K562 (cell line): Measurements from ENCODE around the gene GALNT17.

Experiments used
- ERF ChIP-seq: fragments of 450-650 bp; formaldehyde crosslinking; IDR thresholded peaks from 2 replicates; pipeline ENCODE4 v1.4.0; 2020; ENCODE audit warnings: mild to moderate bottlenecking, mixed read lengths
- HDAC2 ChIP-seq: fragments of 450-650 bp; IDR thresholded peaks from 2 replicates; pipeline ENCODE4 v1.6.1; 2016; ENCODE audit warnings: mild to moderate bottlenecking
- LEF1 ChIP-seq: fragments of 450-650 bp; IDR thresholded peaks from 2 replicates; pipeline ENCODE4 v1.6.1; 2016; ENCODE audit warnings: mild to moderate bottlenecking
- POLR2A ChIP-seq: fragments of 450-650 bp; conservative IDR thresholded peaks from 2 replicates; pipeline ENCODE4 v1.6.1; 2016
- ZFP1 ChIP-seq: fragments of 450-650 bp; formaldehyde crosslinking; IDR thresholded peaks from 2 replicates; pipeline ENCODE4 v1.4.0; 2020; ENCODE audit warnings: mild to moderate bottlenecking, mixed read lengths
- TF ChIP-seq, protein P1 (sequence below), 2 experiments: fragments of 450-650 bp; formaldehyde crosslinking in 1 of 2; IDR thresholded peaks; 2 replicates each; pipeline versions ENCODE4 v1.4.0 to v1.6.1; 2014 to 2020; ENCODE audit warnings: mild to moderate bottlenecking in 2 of 2, borderline replicate concordance in 1 of 2, low read depth in 1 of 2
- TF ChIP-seq, protein P2 (sequence below): sonication (generic); formaldehyde crosslinking; IDR thresholded peaks from 2 replicates; pipeline ENCODE4 v1.9.0; 2022; ENCODE audit warnings: mild to moderate bottlenecking, missing genetic modification reagents
- TF ChIP-seq, protein P3 (sequence below): sonication (generic); formaldehyde crosslinking; IDR thresholded peaks from 2 replicates; pipeline ENCODE4 v1.4.0; 2020; ENCODE audit warnings: mild to moderate bottlenecking, missing genetic modification reagents
- TF ChIP-seq, protein P4 (sequence below): sonication (generic); formaldehyde crosslinking; IDR thresholded peaks from 2 replicates; pipeline ENCODE4 v1.8.1; 2023; ENCODE audit warnings: mild to moderate bottlenecking, missing genetic modification reagents

DNA sequence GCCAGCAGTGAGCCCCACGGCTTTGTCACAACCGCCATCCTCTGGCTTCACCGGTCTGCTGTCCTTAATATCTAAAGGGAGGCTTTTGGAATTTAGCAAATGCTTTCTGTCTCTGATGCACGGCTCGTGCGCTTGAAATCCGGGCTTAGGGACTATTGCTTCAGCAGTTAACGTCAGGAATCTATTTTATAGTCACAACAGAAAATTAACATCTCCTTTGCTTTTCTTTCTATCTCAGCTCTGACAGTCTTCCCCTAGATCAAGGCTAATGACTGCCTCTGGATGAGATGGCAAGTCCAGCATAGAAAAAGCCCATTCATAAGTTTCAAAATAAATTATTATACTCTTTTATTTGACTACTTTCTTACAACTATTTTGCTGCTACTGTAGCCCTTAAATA lies 423.8 kb downstream of the GALNT17 start:
- TF ChIP-seq, protein P1, sequence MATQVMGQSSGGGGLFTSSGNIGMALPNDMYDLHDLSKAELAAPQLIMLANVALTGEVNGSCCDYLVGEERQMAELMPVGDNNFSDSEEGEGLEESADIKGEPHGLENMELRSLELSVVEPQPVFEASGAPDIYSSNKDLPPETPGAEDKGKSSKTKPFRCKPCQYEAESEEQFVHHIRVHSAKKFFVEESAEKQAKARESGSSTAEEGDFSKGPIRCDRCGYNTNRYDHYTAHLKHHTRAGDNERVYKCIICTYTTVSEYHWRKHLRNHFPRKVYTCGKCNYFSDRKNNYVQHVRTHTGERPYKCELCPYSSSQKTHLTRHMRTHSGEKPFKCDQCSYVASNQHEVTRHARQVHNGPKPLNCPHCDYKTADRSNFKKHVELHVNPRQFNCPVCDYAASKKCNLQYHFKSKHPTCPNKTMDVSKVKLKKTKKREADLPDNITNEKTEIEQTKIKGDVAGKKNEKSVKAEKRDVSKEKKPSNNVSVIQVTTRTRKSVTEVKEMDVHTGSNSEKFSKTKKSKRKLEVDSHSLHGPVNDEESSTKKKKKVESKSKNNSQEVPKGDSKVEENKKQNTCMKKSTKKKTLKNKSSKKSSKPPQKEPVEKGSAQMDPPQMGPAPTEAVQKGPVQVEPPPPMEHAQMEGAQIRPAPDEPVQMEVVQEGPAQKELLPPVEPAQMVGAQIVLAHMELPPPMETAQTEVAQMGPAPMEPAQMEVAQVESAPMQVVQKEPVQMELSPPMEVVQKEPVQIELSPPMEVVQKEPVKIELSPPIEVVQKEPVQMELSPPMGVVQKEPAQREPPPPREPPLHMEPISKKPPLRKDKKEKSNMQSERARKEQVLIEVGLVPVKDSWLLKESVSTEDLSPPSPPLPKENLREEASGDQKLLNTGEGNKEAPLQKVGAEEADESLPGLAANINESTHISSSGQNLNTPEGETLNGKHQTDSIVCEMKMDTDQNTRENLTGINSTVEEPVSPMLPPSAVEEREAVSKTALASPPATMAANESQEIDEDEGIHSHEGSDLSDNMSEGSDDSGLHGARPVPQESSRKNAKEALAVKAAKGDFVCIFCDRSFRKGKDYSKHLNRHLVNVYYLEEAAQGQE (IDR thresholded peaks at IDR 0.05; ENCODE audit: borderline replicate concordance) = no peak
- TF ChIP-seq, protein P1 (CRISPR knock-in tag; IDR thresholded peaks at IDR 0.05; ENCODE audit: low read depth) = no peak
- TF ChIP-seq, protein P2, sequence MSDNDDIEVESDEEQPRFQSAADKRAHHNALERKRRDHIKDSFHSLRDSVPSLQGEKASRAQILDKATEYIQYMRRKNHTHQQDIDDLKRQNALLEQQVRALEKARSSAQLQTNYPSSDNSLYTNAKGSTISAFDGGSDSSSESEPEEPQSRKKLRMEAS (CRISPR knock-in tag) = no peak
- TF ChIP-seq HDAC2 (no peak), ZFP1 (no peak), LEF1 (no peak), ERF (CRISPR knock-in tag) (no peak), POLR2A (no peak)
- TF ChIP-seq, protein P3, sequence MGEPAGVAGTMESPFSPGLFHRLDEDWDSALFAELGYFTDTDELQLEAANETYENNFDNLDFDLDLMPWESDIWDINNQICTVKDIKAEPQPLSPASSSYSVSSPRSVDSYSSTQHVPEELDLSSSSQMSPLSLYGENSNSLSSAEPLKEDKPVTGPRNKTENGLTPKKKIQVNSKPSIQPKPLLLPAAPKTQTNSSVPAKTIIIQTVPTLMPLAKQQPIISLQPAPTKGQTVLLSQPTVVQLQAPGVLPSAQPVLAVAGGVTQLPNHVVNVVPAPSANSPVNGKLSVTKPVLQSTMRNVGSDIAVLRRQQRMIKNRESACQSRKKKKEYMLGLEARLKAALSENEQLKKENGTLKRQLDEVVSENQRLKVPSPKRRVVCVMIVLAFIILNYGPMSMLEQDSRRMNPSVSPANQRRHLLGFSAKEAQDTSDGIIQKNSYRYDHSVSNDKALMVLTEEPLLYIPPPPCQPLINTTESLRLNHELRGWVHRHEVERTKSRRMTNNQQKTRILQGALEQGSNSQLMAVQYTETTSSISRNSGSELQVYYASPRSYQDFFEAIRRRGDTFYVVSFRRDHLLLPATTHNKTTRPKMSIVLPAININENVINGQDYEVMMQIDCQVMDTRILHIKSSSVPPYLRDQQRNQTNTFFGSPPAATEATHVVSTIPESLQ (CRISPR knock-in tag) = no peak
- TF ChIP-seq, protein P4, sequence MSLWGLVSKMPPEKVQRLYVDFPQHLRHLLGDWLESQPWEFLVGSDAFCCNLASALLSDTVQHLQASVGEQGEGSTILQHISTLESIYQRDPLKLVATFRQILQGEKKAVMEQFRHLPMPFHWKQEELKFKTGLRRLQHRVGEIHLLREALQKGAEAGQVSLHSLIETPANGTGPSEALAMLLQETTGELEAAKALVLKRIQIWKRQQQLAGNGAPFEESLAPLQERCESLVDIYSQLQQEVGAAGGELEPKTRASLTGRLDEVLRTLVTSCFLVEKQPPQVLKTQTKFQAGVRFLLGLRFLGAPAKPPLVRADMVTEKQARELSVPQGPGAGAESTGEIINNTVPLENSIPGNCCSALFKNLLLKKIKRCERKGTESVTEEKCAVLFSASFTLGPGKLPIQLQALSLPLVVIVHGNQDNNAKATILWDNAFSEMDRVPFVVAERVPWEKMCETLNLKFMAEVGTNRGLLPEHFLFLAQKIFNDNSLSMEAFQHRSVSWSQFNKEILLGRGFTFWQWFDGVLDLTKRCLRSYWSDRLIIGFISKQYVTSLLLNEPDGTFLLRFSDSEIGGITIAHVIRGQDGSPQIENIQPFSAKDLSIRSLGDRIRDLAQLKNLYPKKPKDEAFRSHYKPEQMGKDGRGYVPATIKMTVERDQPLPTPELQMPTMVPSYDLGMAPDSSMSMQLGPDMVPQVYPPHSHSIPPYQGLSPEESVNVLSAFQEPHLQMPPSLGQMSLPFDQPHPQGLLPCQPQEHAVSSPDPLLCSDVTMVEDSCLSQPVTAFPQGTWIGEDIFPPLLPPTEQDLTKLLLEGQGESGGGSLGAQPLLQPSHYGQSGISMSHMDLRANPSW (CRISPR knock-in tag) = no peak
